IPS-11a (cell line): ENCODE data around the gene ARFGAP1.

Experiments
- H3K4me3 ChIP-seq: one replicate; pipeline ENCODE4 v1.5.1; 2013; ENCODE audit warnings: low read depth, low read length, control low read depth

Gene ARFGAP1

GRCh38 chr20:63317601-63318291 is 45.1 kb downstream of the ARFGAP1 start:
- H3K4me3 ChIP-seq = no peak overlapping the region

- no peak overlapping the region for H3K4me3 ChIP-seq
Measured at GRCh38 chr20:63318391-63319163, 46.0 kb downstream of the ARFGAP1 start.

GRCh38 chr20:63319164-63320040 is 46.8 kb downstream of the ARFGAP1 start:
- no peak overlapping the region for H3K4me3 ChIP-seq

- no peak overlapping the region for H3K4me3 ChIP-seq
Measured at GRCh38 chr20:63320041-63320511, 47.5 kb downstream of the ARFGAP1 start.

GRCh38 chr20:63320616-63321147 is 48.1 kb downstream of the ARFGAP1 start:
- no peak overlapping the region for H3K4me3 ChIP-seq

- H3K4me3 ChIP-seq = no peak overlapping the region
Measured at GRCh38 chr20:63321148-63321831, 48.7 kb downstream of the ARFGAP1 start.

- no peak overlapping the region for H3K4me3 ChIP-seq
Measured at GRCh38 chr20:63322146-63322932, 49.7 kb downstream of the ARFGAP1 start.

- no peak overlapping the region for H3K4me3 ChIP-seq
Measured at GRCh38 chr20:63322933-63323273, 50.3 kb downstream of the ARFGAP1 start.

- no peak overlapping the region for H3K4me3 ChIP-seq
Measured at GRCh38 chr20:63323357-63323981, 50.9 kb downstream of the ARFGAP1 start.

GRCh38 chr20:63325021-63325471 is 52.4 kb downstream of the ARFGAP1 start:
- no peak overlapping the region for H3K4me3 ChIP-seq

GRCh38 chr20:63325554-63326313 is 53.1 kb downstream of the ARFGAP1 start:
- H3K4me3 ChIP-seq = no peak overlapping the region

- H3K4me3 ChIP-seq = no peak overlapping the region
Measured at GRCh38 chr20:63326314-63327230, 54.0 kb downstream of the ARFGAP1 start.

GRCh38 chr20:63327231-63327745 is 54.7 kb downstream of the ARFGAP1 start:
- no peak overlapping the region for H3K4me3 ChIP-seq

GRCh38 chr20:63328026-63328700 is 55.5 kb downstream of the ARFGAP1 start:
- no peak overlapping the region for H3K4me3 ChIP-seq

- H3K4me3 ChIP-seq = no peak overlapping the region
Measured at GRCh38 chr20:63328718-63329275, 56.2 kb downstream of the ARFGAP1 start.

- H3K4me3 ChIP-seq = no peak overlapping the region
Measured at GRCh38 chr20:63329331-63330083, 56.9 kb downstream of the ARFGAP1 start.
